Gastrocnemius medialis (tissue), 4 donors: Measurements from ENCODE around the gene BCL11B.

Experiments
- POLR2A ChIP-seq, 2 donors: fragments of 450-650 bp; IDR thresholded peaks; one replicate each; pipeline ENCODE4 v1.6.1; 2017; ENCODE audit warnings: antibody characterized with exemption in 2 of 2, mild to moderate bottlenecking in 2 of 2, moderate library complexity in 2 of 2
- TF ChIP-seq, protein P1 (sequence below), 5 experiments: fragments of 450-650 bp in 3 of 5; fragments of 200-600 bp in 2 of 5; sonication (generic) in 2 of 5; IDR thresholded peaks in 4 of 5; conservative IDR thresholded peaks in 1 of 5; 1 replicate in 4 of 5; 2 replicates in 1 of 5; pipeline ENCODE4 v1.5.1; 2016 to 2019; ENCODE audit warnings: antibody characterized with exemption in 5 of 5, mild to moderate bottlenecking in 3 of 5, moderate library complexity in 3 of 5

DNA sequence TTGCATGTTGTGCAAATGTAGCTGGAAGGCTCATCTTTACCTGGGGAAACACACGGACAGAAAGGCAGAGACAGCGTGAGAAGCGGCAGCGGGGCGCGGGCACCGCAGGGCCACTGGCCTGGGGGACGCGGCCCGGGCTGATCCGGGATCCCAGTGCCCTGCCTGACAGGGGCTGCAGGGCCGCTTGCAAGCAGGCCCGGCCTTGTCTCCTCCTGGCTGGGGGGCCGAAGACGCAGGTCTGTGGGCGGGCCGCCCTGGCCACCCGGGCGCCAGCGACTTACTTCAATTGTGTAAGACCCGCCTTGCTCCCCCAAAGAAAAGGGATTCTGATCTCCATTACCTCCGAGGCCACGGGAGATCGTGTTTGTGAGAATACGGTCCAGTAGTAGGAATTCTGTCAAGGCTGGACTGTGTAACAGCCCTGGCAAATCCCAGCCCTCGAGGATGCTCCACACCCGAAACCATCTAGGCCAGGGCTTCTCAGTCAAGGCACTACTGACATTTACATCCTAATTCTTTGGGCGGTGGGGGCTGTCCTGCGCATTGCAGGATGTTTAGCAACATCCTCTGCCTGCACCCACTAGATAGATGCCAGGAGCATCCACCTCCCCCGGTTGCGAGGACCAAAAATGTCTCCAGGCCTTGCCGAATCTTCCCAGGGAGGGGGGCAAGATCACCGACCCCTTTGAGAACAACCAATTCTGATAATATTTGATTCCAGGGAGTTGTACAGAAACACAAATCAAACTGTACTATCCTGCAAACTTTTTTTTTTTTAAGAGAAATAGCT, 95.6 kb downstream of the BCL11B start:
- TF ChIP-seq, protein P1, sequence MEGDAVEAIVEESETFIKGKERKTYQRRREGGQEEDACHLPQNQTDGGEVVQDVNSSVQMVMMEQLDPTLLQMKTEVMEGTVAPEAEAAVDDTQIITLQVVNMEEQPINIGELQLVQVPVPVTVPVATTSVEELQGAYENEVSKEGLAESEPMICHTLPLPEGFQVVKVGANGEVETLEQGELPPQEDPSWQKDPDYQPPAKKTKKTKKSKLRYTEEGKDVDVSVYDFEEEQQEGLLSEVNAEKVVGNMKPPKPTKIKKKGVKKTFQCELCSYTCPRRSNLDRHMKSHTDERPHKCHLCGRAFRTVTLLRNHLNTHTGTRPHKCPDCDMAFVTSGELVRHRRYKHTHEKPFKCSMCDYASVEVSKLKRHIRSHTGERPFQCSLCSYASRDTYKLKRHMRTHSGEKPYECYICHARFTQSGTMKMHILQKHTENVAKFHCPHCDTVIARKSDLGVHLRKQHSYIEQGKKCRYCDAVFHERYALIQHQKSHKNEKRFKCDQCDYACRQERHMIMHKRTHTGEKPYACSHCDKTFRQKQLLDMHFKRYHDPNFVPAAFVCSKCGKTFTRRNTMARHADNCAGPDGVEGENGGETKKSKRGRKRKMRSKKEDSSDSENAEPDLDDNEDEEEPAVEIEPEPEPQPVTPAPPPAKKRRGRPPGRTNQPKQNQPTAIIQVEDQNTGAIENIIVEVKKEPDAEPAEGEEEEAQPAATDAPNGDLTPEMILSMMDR (IDR thresholded peaks at IDR 0.05 in 4 of 5, conservative IDR thresholded peaks at IDR 0.05 in 1 of 5) = no peak
- no peak for TF ChIP-seq POLR2A (IDR thresholded peaks at IDR 0.05)
